IMR-90 (cell line): ENCODE data around the gene DENND2C. TPM values are rescaled to one million over a fixed set of nuclear protein-coding genes. Genes with fewer than 3 reads are reported as not detected.

Experiments used
- ATAC-seq: fragments of 200-7000 bp; cut with Tn5 transposase; 2 replicates; pipeline ENCODE4 v1.9.1; 2020; ENCODE audit warnings: low read depth, mild to moderate bottlenecking, moderate library complexity
- BruUV-seq: library from RNA; stranded (reverse); fragments of 400-500 nt; replicated peaks from 2 replicates; lab custom pipeline; 2021; lab: Mats Ljungman, UMichigan
- CTCF ChIA-PET: fragments of 300-600 bp; formaldehyde crosslinking; extraction: SDS; loops from one replicate; lab custom pipeline; 2021; ENCODE audit warnings: antibody characterized with exemption; lab: Yijun Ruan, JAX
- POLR2A ChIA-PET: fragments of 300-600 bp; sonication (Branson Sonifier 250); formaldehyde crosslinking; loops from one replicate; lab custom pipeline; 2022; ENCODE audit warnings: antibody characterized with exemption; ENCODE audit not compliant: unreplicated experiment; lab: Charles Lee
- DNase-seq: peaks from one replicate; pipeline ENCODE4 v3.0.0; 2013
- H2AFZ ChIP-seq: replicated peaks from 2 replicates; pipeline ENCODE3; 2013; ENCODE audit warnings: low read length, mild to moderate bottlenecking; ENCODE audit not compliant: poor library complexity
- H2AK5ac ChIP-seq: 2 replicates; pipeline ENCODE4 v1.6.1; 2013; ENCODE audit warnings: low read depth, low read length, inconsistent platforms
- H2AK9ac ChIP-seq: replicated peaks from 2 replicates; pipeline ENCODE3; 2013; ENCODE audit warnings: mild to moderate bottlenecking, low read depth, low read length, moderate library complexity; ENCODE audit not compliant: poor library complexity
- H2BK120ac ChIP-seq: 2 replicates; pipeline ENCODE4 v1.6.1; 2013; ENCODE audit warnings: low read depth, low read length, inconsistent platforms
- H2BK15ac ChIP-seq: 3 replicates; pipeline ENCODE4 v1.6.1; 2013; ENCODE audit warnings: low read depth, low read length, inconsistent platforms
- H2BK20ac ChIP-seq: 2 replicates; pipeline ENCODE4 v1.6.1; 2013; ENCODE audit warnings: low read depth, mild to moderate bottlenecking, inconsistent platforms, low read length, moderate library complexity
- H2BK5ac ChIP-seq: 2 replicates; pipeline ENCODE4 v1.6.1; 2013; ENCODE audit warnings: mild to moderate bottlenecking, low read depth, low read length, inconsistent platforms; ENCODE audit not compliant: poor library complexity, severe bottlenecking
- H3K14ac ChIP-seq: replicated peaks from 2 replicates; pipeline ENCODE4 v1.6.1; 2013; ENCODE audit warnings: low read depth, low read length, inconsistent platforms
- H3K18ac ChIP-seq: 2 replicates; pipeline ENCODE4 v1.6.1; 2013; ENCODE audit warnings: low read depth, low read length, control low read depth
- H3K23ac ChIP-seq: 2 replicates; pipeline ENCODE4 v1.6.1; 2013; ENCODE audit warnings: low read depth, low read length, inconsistent platforms
- H3K27ac ChIP-seq: 2 replicates; pipeline ENCODE4 v1.5.1; 2013; ENCODE audit warnings: mild to moderate bottlenecking, control low read depth, low read length; ENCODE audit not compliant: insufficient read depth
- H3K27me3 ChIP-seq: 2 replicates; pipeline ENCODE4 v1.6.1; 2013; ENCODE audit warnings: low read length; ENCODE audit not compliant: control insufficient read depth, insufficient read depth
- H3K36me3 ChIP-seq: 2 replicates; pipeline ENCODE4 v1.6.1; 2013; ENCODE audit warnings: low read length, mixed read lengths; ENCODE audit not compliant: control insufficient read depth, insufficient read depth
- H3K4ac ChIP-seq: 2 replicates; pipeline ENCODE4 v1.6.1; 2013; ENCODE audit warnings: low read depth, low read length, inconsistent platforms
- H3K4me1 ChIP-seq: 2 replicates; pipeline ENCODE4 v1.6.1; 2013; ENCODE audit warnings: low read length, mixed read lengths; ENCODE audit not compliant: control insufficient read depth, insufficient read depth
- H3K4me2 ChIP-seq: 2 replicates; pipeline ENCODE4 v1.6.1; 2013; ENCODE audit warnings: low read depth, mild to moderate bottlenecking, control low read depth, low read length, moderate library complexity
- H3K4me3 ChIP-seq: 2 replicates; pipeline ENCODE4 v1.5.1; 2013; ENCODE audit warnings: low read depth, mild to moderate bottlenecking, control low read depth, low read length, moderate library complexity; ENCODE audit not compliant: insufficient read depth
- H3K56ac ChIP-seq: 2 replicates; pipeline ENCODE4 v1.6.1; 2013; ENCODE audit warnings: low read length, inconsistent platforms; ENCODE audit not compliant: insufficient read depth; ENCODE audit errors: extremely low read depth
- H3K79me1 ChIP-seq, 2 experiments: 2 replicates each; pipeline ENCODE4 v1.6.1; 2013; ENCODE audit warnings: low read length in 2 of 2, inconsistent platforms in 1 of 2, low read depth in 1 of 2
- H3K9ac ChIP-seq: 2 replicates; pipeline ENCODE4 v1.6.1; 2013; ENCODE audit warnings: low read depth, low read length, control low read depth
- H3K9me1 ChIP-seq: 2 replicates; pipeline ENCODE4 v1.6.1; 2013; ENCODE audit warnings: low read length, inconsistent platforms; ENCODE audit not compliant: insufficient read depth
- H3K9me3 ChIP-seq: 2 replicates; pipeline ENCODE4 v1.6.1; 2013; ENCODE audit warnings: low read length; ENCODE audit not compliant: control insufficient read depth, insufficient read depth
- H4K20me1 ChIP-seq: 2 replicates; pipeline ENCODE4 v1.6.1; 2013; ENCODE audit warnings: low read length, inconsistent platforms; ENCODE audit not compliant: insufficient read depth
- H4K5ac ChIP-seq: 2 replicates; pipeline ENCODE4 v1.6.1; 2013; ENCODE audit warnings: mild to moderate bottlenecking, low read depth, low read length, control low read depth
- H4K8ac ChIP-seq, 2 experiments: 2 replicates each; pipeline ENCODE4 v1.6.1; 2013; ENCODE audit warnings: low read depth in 2 of 2, low read length in 2 of 2, control low read depth in 1 of 2, inconsistent platforms in 1 of 2
- H4K91ac ChIP-seq: 2 replicates; pipeline ENCODE4 v1.6.1; 2013; ENCODE audit warnings: low read depth, low read length, inconsistent platforms; ENCODE audit not compliant: insufficient read depth
- CHD1 ChIP-seq: IDR thresholded peaks from 2 replicates; pipeline ENCODE4 v1.6.1; 2012; ENCODE audit warnings: low read depth, low read length, improper control_type of control experiment
- MAFK ChIP-seq: IDR thresholded peaks from 2 replicates; pipeline ENCODE4 v1.6.1; 2012; ENCODE audit warnings: low read depth, low read length, improper control_type of control experiment
- MAZ ChIP-seq: IDR thresholded peaks from 2 replicates; pipeline ENCODE4 v1.6.1; 2012; ENCODE audit warnings: low read depth, mild to moderate bottlenecking, low read length, improper control_type of control experiment, moderate library complexity, borderline replicate concordance
- POLR2A ChIP-seq: IDR thresholded peaks from 2 replicates; pipeline ENCODE4 v1.6.1; 2012; ENCODE audit warnings: mild to moderate bottlenecking, low read depth, low read length
- WGBS, 2 experiments: methylation state at CpG; one replicate each; pipeline versions ENCODE4 v1.1.5 to v1.1.7; 2013; ENCODE audit warnings: missing lambda C conversion rate in 2 of 2; ENCODE audit not compliant: insufficient read length in 1 of 2; ENCODE audit errors: extremely low coverage in 2 of 2; 5-methylcytosine and 5-hydroxymethylcytosine counted together
- dilution Hi-C: fragments of 300-500 bp; cut with HindIII; formaldehyde crosslinking; loops from one replicate; pipeline ENCODE4 v1.14.3; 2018; ENCODE audit warnings: low sequenced_read_pairs; ENCODE audit not compliant: unreplicated experiment
- in situ Hi-C: fragments of 300-500 bp; cut with MboI; formaldehyde crosslinking; loops from 3 replicates; pipeline ENCODE4 v1.14.3; 2019; ENCODE audit warnings: low sequenced_read_pairs, inconsistent platforms, mixed read lengths
- intact Hi-C: fragments of 100-400 bp; cut with micrococcal nuclease; formaldehyde crosslinking; loops from 2 replicates; pipeline ENCODE4 v1.10.0; 2022
- polyA plus RNA-seq, 3 experiments: library from polyadenylated mRNA; depleted of rRNA; stranded (reverse); fragments of >200 nt; gene quantifications; 2 replicates each; pipeline ENCODE4 v1.2.3, GENCODE V29; 2012; ENCODE audit warnings: low replicate concordance in 1 of 3
- total RNA-seq: library from RNA; depleted of rRNA; stranded (reverse); fragments of >200 nt; gene quantifications from 2 replicates; pipeline ENCODE4 v1.2.3, GENCODE V29; 2012

The DENND2C gene
- total and polyA plus RNA-seq, 2 of the 4 experiments (the other 2 are of a cell fraction): 0.58 to 2.2 TPM

- Histone ChIP-seq H3K4me1 (no peaks in the 10 kb centered on the region), H3K23ac (no peak overlapping the region), H3K9me3 (no peaks in the 10 kb centered on the region), H3K14ac (no peak overlapping the region), H2AFZ (no peak overlapping the region), H2BK20ac (no peak overlapping the region), H3K4me3 (no peak overlapping the region), H3K27me3 (no peaks in the 10 kb centered on the region), H3K9ac (no peak overlapping the region), H4K8ac (no peak overlapping the region), H3K36me3 (no peaks in the 10 kb centered on the region), H2BK120ac (no peak overlapping the region), H3K18ac (no peak overlapping the region), H4K91ac (no peak overlapping the region), H4K5ac (no peak overlapping the region), H2AK5ac (no peak overlapping the region), H3K9me1 (no peaks in the 10 kb centered on the region), H3K4me2 (no peak overlapping the region), H3K4ac (no peak overlapping the region), H3K79me1 (no peaks in the 10 kb centered on the region), H3K27ac (no peak overlapping the region), H2BK5ac (no peak overlapping the region), H4K20me1 (no peaks in the 10 kb centered on the region), H3K56ac (no peak overlapping the region), H2BK15ac (no peak overlapping the region), H2AK9ac (no peak overlapping the region)
- ChIA-PET POLR2A (no interaction called here), CTCF (no interaction called here)
- in situ Hi-C loops (no loop called here), dilution Hi-C loops (no loop called here), intact Hi-C loops (loop anchor here (5.0 kb wide), 1 partner anchor 36 kb away; no protein-coding TSS in a partner anchor)
- no TSS peak for BruUV-seq
- ATAC-seq: no peak
- DNase-seq: no peak
- no CpG with 5 or more reads among the region's 5 CpGs for WGBS, 2 experiments
- TF ChIP-seq MAFK: 0 out of 2 replicates have a peak, but pooled peaks have one; percentile 16
- TF ChIP-seq POLR2A: no peak
- TF ChIP-seq MAZ: no peak
- TF ChIP-seq CHD1: no peak
Observed at GRCh38 chr1:114623364-114623763, 46.5 kb downstream of the DENND2C start.
